ENCODE results near the gene PTCH2.
A peak's percentile ranks its signal among the peaks of the same experiment; 100 is the strongest.

The PTCH2 gene

GRCh38 chr1:44832056-44832705 is 10.9 kb downstream of the PTCH2 start:
- Histone ChIP-seq H3K9me3 (no peaks in the 10 kb centered on the region), H3K27ac (no peak overlapping the region), H3K4me1 (ENCODE audit: control insufficient read depth in 1 of 2, insufficient read depth in 1 of 2, low read depth in 1 of 2, low read length in 1 of 2) (peaks cover 45% of the 10 kb centered on the region in 2 experiments), H3K27me3 (no peaks in the 10 kb centered on the region), H3K4me3 (ENCODE audit: low read depth in 1 of 2, low read length in 1 of 2) (no peak overlapping the region), H3K36me3 (no peaks in the 10 kb centered on the region)
- TF ChIP-seq CTCF (IDR thresholded peaks at IDR 0.05), result no peak

GRCh38 chr1:44831516-44831915 is 11.5 kb downstream of the PTCH2 start:
- Histone ChIP-seq H3K4me3 (ENCODE audit: low read depth in 1 of 2, low read length in 1 of 2) (no peak overlapping the region), H3K27ac (no peak overlapping the region), H3K9me3 (no peaks in the 10 kb centered on the region), H3K4me1 (ENCODE audit: control insufficient read depth in 1 of 2, insufficient read depth in 1 of 2, low read depth in 1 of 2, low read length in 1 of 2) (peaks cover 51 to 52% of the 10 kb centered on the region in 2 experiments), H3K27me3 (no peaks in the 10 kb centered on the region), H3K36me3 (no peaks in the 10 kb centered on the region)
- no peak for TF ChIP-seq CTCF (IDR thresholded peaks at IDR 0.05)

- TF ChIP-seq CTCF (IDR thresholded peaks at IDR 0.05), result no peak
Observed at GRCh38 chr1:44830900-44831304, 12.2 kb downstream of the PTCH2 start.

GRCh38 chr1:44829506-44830384 is 13.3 kb downstream of the PTCH2 start:
- TF ChIP-seq CTCF (IDR thresholded peaks at IDR 0.05), result no peak
- Histone ChIP-seq H3K9me3 (no peaks in the 10 kb centered on the region), H3K36me3 (no peaks in the 10 kb centered on the region), H3K27ac (peak overlapping the region; percentile 1), H3K4me3 (ENCODE audit: low read depth in 1 of 2, low read length in 1 of 2) (no peak overlapping the region), H3K27me3 (no peaks in the 10 kb centered on the region), H3K4me1 (ENCODE audit: control insufficient read depth in 1 of 2, insufficient read depth in 1 of 2, low read depth in 1 of 2, low read length in 1 of 2) (peaks cover 46 to 50% of the 10 kb centered on the region in 2 experiments)

More at GRCh38 chr1:44830900-44831304, 12.2 kb downstream of the PTCH2 start:
- Histone ChIP-seq H3K4me1 (ENCODE audit: control insufficient read depth in 1 of 2, insufficient read depth in 1 of 2, low read depth in 1 of 2, low read length in 1 of 2) (peaks cover 52 to 54% of the 10 kb centered on the region in 2 experiments), H3K27me3 (no peaks in the 10 kb centered on the region), H3K27ac (no peak overlapping the region), H3K36me3 (no peaks in the 10 kb centered on the region), H3K4me3 (ENCODE audit: low read depth in 1 of 2, low read length in 1 of 2) (no peak overlapping the region), H3K9me3 (no peaks in the 10 kb centered on the region)

GRCh38 chr1:44828841-44829440 is 14.1 kb downstream of the PTCH2 start:
- no peak for TF ChIP-seq CTCF (IDR thresholded peaks at IDR 0.05)
- no peak overlapping the region for H3K27ac ChIP-seq

More at GRCh38 chr1:44828841-44829440, 14.1 kb downstream of the PTCH2 start:
- peaks cover 38 to 42% of the 10 kb centered on the region in 2 experiments for H3K4me1 ChIP-seq (ENCODE audit: control insufficient read depth in 1 of 2, insufficient read depth in 1 of 2, low read depth in 1 of 2, low read length in 1 of 2)
- no peak overlapping the region for H3K4me3 ChIP-seq (ENCODE audit: low read depth in 1 of 2, low read length in 1 of 2)
- H3K27me3 ChIP-seq, result no peaks in the 10 kb centered on the region
- no peaks in the 10 kb centered on the region for H3K9me3 ChIP-seq
- H3K36me3 ChIP-seq, result no peaks in the 10 kb centered on the region
